ENCODE results near the gene PPID. TPM values are rescaled to one million over a fixed set of nuclear protein-coding genes. Genes with fewer than 3 reads are reported as not detected.
"Not testable (repeated sequence)": the region's sequence is repeated elsewhere in the genome, so short reads cannot be mapped to it uniquely, and the experiment has no call there.

PPID gene
- total RNA-seq, 2 donors from 2014 or later = 20.3 to 48.5 TPM

GRCh38 chr4:158714937-158715336, 8.3 kb downstream of the PPID start:
- Histone ChIP-seq H3K27me3 (no peaks in the 10 kb centered on the region), H3K36me3 (peaks cover 11% of the 10 kb centered on the region), H3K4me1 (no peaks in the 10 kb centered on the region), H3K27ac (no peak overlapping the region), H3K4me3 (no peak overlapping the region), H3K9ac (ENCODE audit: low read depth in 2 of 2, low read length in 2 of 2) (no peak overlapping the region), H3K9me3 (no peaks in the 10 kb centered on the region)
- no peak for TF ChIP-seq CTCF (IDR thresholded peaks at IDR 0.05)
- intact Hi-C loops (cut with DNase I) = no loop called here
- DNase-seq = no peak

- H3K4me3 ChIP-seq; H3K9me3 ChIP-seq; H3K27me3 ChIP-seq; H3K9ac ChIP-seq (ENCODE audit: low read depth in 2 of 2, low read length in 2 of 2); intact Hi-C loops (cut with DNase I); H3K4me1 ChIP-seq; DNase-seq; H3K27ac ChIP-seq: not testable (repeated sequence)
- H3K36me3 ChIP-seq = peaks cover 22% of the 10 kb centered on the region
Observed at GRCh38 chr4:158712622-158713021, 10.6 kb downstream of the PPID start.

GRCh38 chr4:158710814-158711213, 12.4 kb downstream of the PPID start:
- Histone ChIP-seq H3K36me3 (peaks cover 18% of the 10 kb centered on the region), H3K9ac (ENCODE audit: low read depth in 2 of 2, low read length in 2 of 2) (no peak overlapping the region), H3K4me1 (no peaks in the 10 kb centered on the region), H3K4me3 (no peak overlapping the region), H3K27ac (no peak overlapping the region), H3K27me3 (no peaks in the 10 kb centered on the region), H3K9me3 (no peaks in the 10 kb centered on the region)
- TF ChIP-seq CTCF (IDR thresholded peaks at IDR 0.05) = no peak
- DNase-seq = no peak
- intact Hi-C loops (cut with DNase I) = no loop called here

GRCh38 chr4:158704274-158704673, 18.9 kb downstream of the PPID start:
- H3K9me3 ChIP-seq = no peaks in the 10 kb centered on the region
- no peak overlapping the region for H3K27ac ChIP-seq
- no peaks in the 10 kb centered on the region for H3K4me1 ChIP-seq
- no peaks in the 10 kb centered on the region for H3K27me3 ChIP-seq
- H3K4me3 ChIP-seq = no peak overlapping the region
- peaks cover 6% of the 10 kb centered on the region for H3K36me3 ChIP-seq
- intact Hi-C loops (cut with DNase I) = no loop called here
- no peak for TF ChIP-seq CTCF (IDR thresholded peaks at IDR 0.05)
- H3K9ac ChIP-seq (ENCODE audit: low read depth in 2 of 2, low read length in 2 of 2) = no peak overlapping the region
- no peak for DNase-seq

- Histone ChIP-seq H3K9me3 (no peaks in the 10 kb centered on the region), H3K27me3 (no peaks in the 10 kb centered on the region), H3K4me3 (no peak overlapping the region), H3K4me1 (no peaks in the 10 kb centered on the region), H3K9ac (ENCODE audit: low read depth in 2 of 2, low read length in 2 of 2) (no peak overlapping the region), H3K27ac (no peak overlapping the region), H3K36me3 (no peaks in the 10 kb centered on the region)
- intact Hi-C loops (cut with DNase I) = no loop called here
- DNase-seq = no peak
- no peak for TF ChIP-seq CTCF (IDR thresholded peaks at IDR 0.05)
Observed at GRCh38 chr4:158688813-158689212, 34.4 kb downstream of the PPID start.

GRCh38 chr4:158682066-158682465, 41.1 kb downstream of the PPID start:
- Histone ChIP-seq H3K9me3 (no peaks in the 10 kb centered on the region), H3K4me1 (no peaks in the 10 kb centered on the region), H3K27me3 (no peaks in the 10 kb centered on the region), H3K4me3 (no peak overlapping the region), H3K36me3 (no peaks in the 10 kb centered on the region), H3K9ac (ENCODE audit: low read depth in 2 of 2, low read length in 2 of 2) (no peak overlapping the region), H3K27ac (no peak overlapping the region)
- DNase-seq = no peak
- intact Hi-C loops (cut with DNase I) = no loop called here
- TF ChIP-seq CTCF (IDR thresholded peaks at IDR 0.05) = no peak

Measured in colonic mucosa (tissue), 4 donors.